PC-9 (cell line): ENCODE results near the gene GPC5.

Experiments
- EZH2 ChIP-seq: fragments of 200-600 bp; sonication (generic); IDR thresholded peaks from 2 replicates; pipeline ENCODE4 v1.8.0; 2017; ENCODE audit warnings: antibody characterized with exemption, low read depth
- TF ChIP-seq, protein P1 (sequence below): fragments of 200-600 bp; sonication (generic); conservative IDR thresholded peaks from 2 replicates; pipeline ENCODE4 v1.6.1; 2017; ENCODE audit warnings: mixed run types, antibody characterized with exemption, mild to moderate bottlenecking, moderate library complexity

DNA sequence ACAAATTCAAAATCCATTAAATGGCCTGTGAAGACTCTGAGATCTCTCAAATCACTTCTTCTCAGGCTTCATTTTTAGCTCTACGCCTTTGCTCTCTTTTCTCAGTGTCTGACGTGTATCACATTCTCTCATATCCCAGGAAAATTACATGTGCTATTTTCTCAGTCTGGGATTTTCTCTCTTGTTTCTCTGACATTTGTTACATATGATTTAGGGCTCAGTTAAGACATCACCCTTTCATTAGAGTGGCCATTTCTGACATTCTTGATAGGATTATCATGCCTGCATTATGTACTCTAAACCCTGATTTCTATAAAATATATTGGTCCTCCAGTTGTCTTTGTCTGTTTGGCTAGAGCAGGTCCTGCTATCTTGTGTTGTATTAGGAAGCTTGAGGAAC is 136.6 kb downstream of the GPC5 start:
- TF ChIP-seq, protein P1, sequence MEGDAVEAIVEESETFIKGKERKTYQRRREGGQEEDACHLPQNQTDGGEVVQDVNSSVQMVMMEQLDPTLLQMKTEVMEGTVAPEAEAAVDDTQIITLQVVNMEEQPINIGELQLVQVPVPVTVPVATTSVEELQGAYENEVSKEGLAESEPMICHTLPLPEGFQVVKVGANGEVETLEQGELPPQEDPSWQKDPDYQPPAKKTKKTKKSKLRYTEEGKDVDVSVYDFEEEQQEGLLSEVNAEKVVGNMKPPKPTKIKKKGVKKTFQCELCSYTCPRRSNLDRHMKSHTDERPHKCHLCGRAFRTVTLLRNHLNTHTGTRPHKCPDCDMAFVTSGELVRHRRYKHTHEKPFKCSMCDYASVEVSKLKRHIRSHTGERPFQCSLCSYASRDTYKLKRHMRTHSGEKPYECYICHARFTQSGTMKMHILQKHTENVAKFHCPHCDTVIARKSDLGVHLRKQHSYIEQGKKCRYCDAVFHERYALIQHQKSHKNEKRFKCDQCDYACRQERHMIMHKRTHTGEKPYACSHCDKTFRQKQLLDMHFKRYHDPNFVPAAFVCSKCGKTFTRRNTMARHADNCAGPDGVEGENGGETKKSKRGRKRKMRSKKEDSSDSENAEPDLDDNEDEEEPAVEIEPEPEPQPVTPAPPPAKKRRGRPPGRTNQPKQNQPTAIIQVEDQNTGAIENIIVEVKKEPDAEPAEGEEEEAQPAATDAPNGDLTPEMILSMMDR: no peak
- TF ChIP-seq EZH2: no peak
